Esophagus squamous epithelium (tissue), 4 donors: Measurements from ENCODE around the gene MSH4.
"Not testable (repeated sequence)": the region's sequence is repeated elsewhere in the genome, so short reads cannot be mapped to it uniquely, and the experiment has no call there.

Experiments used
- POLR2A ChIP-seq, 4 donors: fragments of 450-650 bp; IDR thresholded peaks; one replicate each; pipeline ENCODE4 v1.6.1; 2017; ENCODE audit warnings: antibody characterized with exemption in 4 of 4, mild to moderate bottlenecking in 4 of 4, moderate library complexity in 3 of 4
- TF ChIP-seq, protein P1 (sequence below), 6 experiments: fragments of 450-650 bp in 4 of 6; fragments of 200-600 bp in 2 of 6; sonication (generic) in 2 of 6; IDR thresholded peaks; one replicate each; pipeline ENCODE4 v1.5.1; 2016 to 2019; ENCODE audit warnings: antibody characterized with exemption in 6 of 6, mild to moderate bottlenecking in 4 of 6, moderate library complexity in 4 of 6

DNA sequence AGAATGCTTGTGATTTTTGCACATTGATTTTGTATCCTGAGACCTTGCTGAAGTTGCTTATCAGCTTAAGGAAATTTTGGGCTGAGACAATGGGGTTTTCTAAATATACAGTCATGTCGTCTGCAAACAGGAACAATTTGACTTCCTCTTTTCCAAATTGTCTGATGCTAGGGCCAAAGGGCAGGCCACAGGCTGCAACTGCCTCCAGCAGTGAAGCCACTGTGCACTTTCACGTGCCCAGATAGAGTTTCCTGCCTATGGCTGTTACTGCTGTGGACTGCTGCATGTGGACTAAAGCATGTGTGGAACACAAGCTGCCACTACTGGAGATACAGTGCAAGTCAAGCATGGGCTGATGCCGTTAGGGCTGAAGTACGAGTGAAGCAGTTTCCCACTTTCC, 146.4 kb downstream of the MSH4 start:
- TF ChIP-seq POLR2A (IDR thresholded peaks at IDR 0.05) = not testable (repeated sequence)
- TF ChIP-seq, protein P1, sequence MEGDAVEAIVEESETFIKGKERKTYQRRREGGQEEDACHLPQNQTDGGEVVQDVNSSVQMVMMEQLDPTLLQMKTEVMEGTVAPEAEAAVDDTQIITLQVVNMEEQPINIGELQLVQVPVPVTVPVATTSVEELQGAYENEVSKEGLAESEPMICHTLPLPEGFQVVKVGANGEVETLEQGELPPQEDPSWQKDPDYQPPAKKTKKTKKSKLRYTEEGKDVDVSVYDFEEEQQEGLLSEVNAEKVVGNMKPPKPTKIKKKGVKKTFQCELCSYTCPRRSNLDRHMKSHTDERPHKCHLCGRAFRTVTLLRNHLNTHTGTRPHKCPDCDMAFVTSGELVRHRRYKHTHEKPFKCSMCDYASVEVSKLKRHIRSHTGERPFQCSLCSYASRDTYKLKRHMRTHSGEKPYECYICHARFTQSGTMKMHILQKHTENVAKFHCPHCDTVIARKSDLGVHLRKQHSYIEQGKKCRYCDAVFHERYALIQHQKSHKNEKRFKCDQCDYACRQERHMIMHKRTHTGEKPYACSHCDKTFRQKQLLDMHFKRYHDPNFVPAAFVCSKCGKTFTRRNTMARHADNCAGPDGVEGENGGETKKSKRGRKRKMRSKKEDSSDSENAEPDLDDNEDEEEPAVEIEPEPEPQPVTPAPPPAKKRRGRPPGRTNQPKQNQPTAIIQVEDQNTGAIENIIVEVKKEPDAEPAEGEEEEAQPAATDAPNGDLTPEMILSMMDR (IDR thresholded peaks at IDR 0.05) = not testable (repeated sequence)
